Activated B cell treated with CpG ODN at 0.5 μM for 24 hours (primary cell): ENCODE measurements around the gene CD53. TPM values are rescaled to one million over a fixed set of nuclear protein-coding genes. Genes with fewer than 3 reads are reported as not detected.

Experiments used
- ATAC-seq: fragments of 200-7000 bp; cut with Tn5 transposase; one replicate; pipeline ENCODE4 v1.10.0; 2021; ENCODE audit warnings: low read depth, mild to moderate bottlenecking, moderate library complexity
- CTCF ChIA-PET: fragments of 350-600 bp; sonication (Branson Sonifier 250); formaldehyde crosslinking; loops from one replicate; lab custom pipeline; 2021; ENCODE audit warnings: antibody characterized with exemption; lab: Charles Lee
- POLR2A ChIA-PET: fragments of 350-600 bp; sonication (Branson Sonifier 250); formaldehyde crosslinking; loops from one replicate; lab custom pipeline; 2021; ENCODE audit warnings: antibody characterized with exemption; lab: Charles Lee
- DNase-seq: peaks from one replicate; pipeline ENCODE4 v3.0.0; 2022
- H3K27ac Mint-ChIP-seq: one replicate; pipeline ENCODE4 v1.8.0; 2020; ENCODE audit warnings: mixed read lengths
- H3K27me3 Mint-ChIP-seq: one replicate; pipeline ENCODE4 v1.8.0; 2021; ENCODE audit warnings: mixed read lengths
- H3K36me3 Mint-ChIP-seq: one replicate; pipeline ENCODE4 v1.8.0; 2021; ENCODE audit warnings: low read depth, mixed read lengths
- H3K4me1 Mint-ChIP-seq: one replicate; pipeline ENCODE4 v1.8.0; 2021; ENCODE audit warnings: mixed read lengths
- H3K4me3 Mint-ChIP-seq: one replicate; pipeline ENCODE4 v1.8.0; 2020; ENCODE audit warnings: mild to moderate bottlenecking, mixed read lengths
- H3K9me3 Mint-ChIP-seq: one replicate; pipeline ENCODE4 v1.8.0; 2020; ENCODE audit warnings: mixed read lengths
- CTCF ChIP-seq: fragments of 200-600 bp; IDR thresholded peaks from one replicate; pipeline ENCODE4 v1.8.0; 2022; ENCODE audit warnings: antibody characterized with exemption, mild to moderate bottlenecking
- intact Hi-C: fragments of 100-400 bp; cut with micrococcal nuclease; formaldehyde crosslinking; loops from one replicate; pipeline ENCODE4 v1.15.1; 2024
- total RNA-seq: library from RNA; stranded (reverse); gene quantifications from 2 replicates; pipeline ENCODE4 v1.2.3, GENCODE V29; 2022

Gene CD53
- total RNA-seq, 1 donor from 2014 or later = 522 TPM

DNA sequence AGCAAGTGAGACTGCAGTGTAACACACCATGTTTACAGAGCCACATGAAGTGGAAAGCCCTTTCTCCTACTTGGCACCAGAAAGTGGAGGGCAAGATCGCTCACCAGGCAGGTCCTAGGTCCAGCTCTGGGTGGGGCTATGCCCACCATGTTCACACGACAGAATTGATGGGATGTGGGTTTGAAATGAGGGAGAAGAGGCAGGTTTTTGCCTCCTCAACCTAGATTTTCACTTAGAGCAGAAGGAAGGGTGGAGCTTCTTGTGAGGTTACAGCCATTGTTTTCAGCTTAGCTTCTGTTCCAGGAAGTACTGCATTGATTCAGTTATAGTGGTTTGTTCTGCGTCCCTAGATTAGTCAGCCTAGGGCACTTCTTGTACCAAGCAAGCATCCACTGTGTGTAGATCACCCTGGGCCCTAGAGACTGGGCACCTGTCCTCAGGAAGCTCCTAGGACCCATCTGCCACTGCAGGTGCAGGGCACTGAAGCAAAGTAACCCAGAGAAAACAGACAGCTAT is 2.3 kb downstream of the CD53 start:
- CTCF ChIA-PET = interaction anchor here (1.0 to 5.5 kb wide), 4 partner anchors 47 to 117 kb away, joined by 3 to 44 read pairs (median 4); no protein-coding TSS in a partner anchor

GRCh38 chr1:110876748-110877341 is 3.9 kb downstream of the CD53 start:
- peak overlapping the region; percentile 85 for H3K27ac Mint-ChIP-seq
- POLR2A ChIA-PET = interaction anchor here (1.3 to 6.4 kb wide), 3 partner anchors 9 to 90 kb away, joined by 3 to 51 read pairs (median 20); partner anchors contain the start of gene LRIF1
- no peaks in the 10 kb centered on the region for H3K27me3 Mint-ChIP-seq
- no peaks in the 10 kb centered on the region for H3K9me3 Mint-ChIP-seq
- H3K36me3 Mint-ChIP-seq = peaks cover 69% of the 10 kb centered on the region
- CTCF ChIA-PET = no interaction called here
- no peak for DNase-seq
- intact Hi-C loops = loop anchor here (10.0 kb wide), 3 partner anchors 532 to 738 kb away; partner anchors contain the start of genes C1orf162 and RAP1A
- no peak for TF ChIP-seq CTCF
- peak overlapping the region; percentile 79 for H3K4me3 Mint-ChIP-seq
- ATAC-seq = no peak
- H3K4me1 Mint-ChIP-seq = peaks cover 73% of the 10 kb centered on the region

More for the DNA sequence above, 2.3 kb downstream of the CD53 start:
- peak; percentile 59 for ATAC-seq
- no peak for TF ChIP-seq CTCF
- Mint-ChIP-seq H3K27ac (peak overlapping the region; percentile 99), H3K4me3 (peak overlapping the region; percentile 96), H3K9me3 (no peaks in the 10 kb centered on the region), H3K4me1 (peaks cover 73% of the 10 kb centered on the region), H3K27me3 (no peaks in the 10 kb centered on the region), H3K36me3 (peaks cover 55% of the 10 kb centered on the region)
- DNase-seq = peak; percentile 41
- intact Hi-C loops = loop anchor here (2.0 to 10.0 kb wide), 6 partner anchors 18 to 740 kb away; partner anchors contain the start of genes C1orf162 and RAP1A
- POLR2A ChIA-PET = interaction anchor here (0.6 to 6.4 kb wide), 12 partner anchors 10 to 536 kb away, joined by 3 to 98 read pairs (median 3); partner anchors contain the start of genes LRIF1 and RBM15

- CTCF ChIA-PET = no interaction called here
- H3K36me3 Mint-ChIP-seq = peaks cover 73% of the 10 kb centered on the region
- no peaks in the 10 kb centered on the region for H3K27me3 Mint-ChIP-seq
- peaks cover 73% of the 10 kb centered on the region for H3K4me1 Mint-ChIP-seq
- DNase-seq (no peak), ATAC-seq (no peak)
- intact Hi-C loops = loop anchor here (10.0 kb wide), 3 partner anchors 533 to 737 kb away; partner anchors contain the start of genes C1orf162 and RAP1A
- POLR2A ChIA-PET = interaction anchor here (1.3 to 4.0 kb wide), 2 partner anchors 9 to 90 kb away, joined by 3 to 20 read pairs; no protein-coding TSS in a partner anchor
- H3K4me3 Mint-ChIP-seq = peak overlapping the region; percentile 79
- no peaks in the 10 kb centered on the region for H3K9me3 Mint-ChIP-seq
- no peak for TF ChIP-seq CTCF
- peak overlapping the region; percentile 85 for H3K27ac Mint-ChIP-seq
These were observed 4.4 kb downstream of the CD53 start for GRCh38 chr1:110877364-110877763.

- CTCF ChIA-PET = no interaction called here
- peak overlapping the region; percentile 79 for H3K4me3 Mint-ChIP-seq
- peaks cover 75% of the 10 kb centered on the region for H3K4me1 Mint-ChIP-seq
- H3K36me3 Mint-ChIP-seq = peaks cover 75% of the 10 kb centered on the region
- H3K27me3 Mint-ChIP-seq = no peaks in the 10 kb centered on the region
- no peak for TF ChIP-seq CTCF
- ATAC-seq = no peak
- DNase-seq = no peak
- intact Hi-C loops = loop anchor here (10.0 kb wide), 3 partner anchors 533 to 737 kb away; partner anchors contain the start of genes C1orf162 and RAP1A
- no peaks in the 10 kb centered on the region for H3K9me3 Mint-ChIP-seq
- peak overlapping the region; percentile 85 for H3K27ac Mint-ChIP-seq
- POLR2A ChIA-PET = interaction anchor here (1.0 to 4.0 kb wide), 3 partner anchors 8 to 93 kb away, joined by 3 to 20 read pairs (median 3); no protein-coding TSS in a partner anchor
These were observed 4.8 kb downstream of the CD53 start for GRCh38 chr1:110877776-110878175.

GRCh38 chr1:110878591-110878990 is 5.6 kb downstream of the CD53 start:
- intact Hi-C loops = loop anchor here (10.0 kb wide), 3 partner anchors 534 to 736 kb away; partner anchors contain the start of genes C1orf162 and RAP1A
- Mint-ChIP-seq H3K36me3 (peaks cover 74% of the 10 kb centered on the region), H3K27me3 (no peaks in the 10 kb centered on the region), H3K27ac (peak overlapping the region; percentile 93), H3K4me3 (peak overlapping the region; percentile 19), H3K9me3 (no peaks in the 10 kb centered on the region), H3K4me1 (peaks cover 83% of the 10 kb centered on the region)
- CTCF ChIA-PET = no interaction called here
- DNase-seq = no peak
- POLR2A ChIA-PET = interaction anchor here (1.0 to 4.0 kb wide), 2 partner anchors 91 to 94 kb away, joined by 3 to 20 read pairs; no protein-coding TSS in a partner anchor
- no peak for TF ChIP-seq CTCF
- no peak for ATAC-seq
